ENCODE results near the gene LRRC25.
A peak's percentile ranks its signal among the peaks of the same experiment; 100 is the strongest.

DNA sequence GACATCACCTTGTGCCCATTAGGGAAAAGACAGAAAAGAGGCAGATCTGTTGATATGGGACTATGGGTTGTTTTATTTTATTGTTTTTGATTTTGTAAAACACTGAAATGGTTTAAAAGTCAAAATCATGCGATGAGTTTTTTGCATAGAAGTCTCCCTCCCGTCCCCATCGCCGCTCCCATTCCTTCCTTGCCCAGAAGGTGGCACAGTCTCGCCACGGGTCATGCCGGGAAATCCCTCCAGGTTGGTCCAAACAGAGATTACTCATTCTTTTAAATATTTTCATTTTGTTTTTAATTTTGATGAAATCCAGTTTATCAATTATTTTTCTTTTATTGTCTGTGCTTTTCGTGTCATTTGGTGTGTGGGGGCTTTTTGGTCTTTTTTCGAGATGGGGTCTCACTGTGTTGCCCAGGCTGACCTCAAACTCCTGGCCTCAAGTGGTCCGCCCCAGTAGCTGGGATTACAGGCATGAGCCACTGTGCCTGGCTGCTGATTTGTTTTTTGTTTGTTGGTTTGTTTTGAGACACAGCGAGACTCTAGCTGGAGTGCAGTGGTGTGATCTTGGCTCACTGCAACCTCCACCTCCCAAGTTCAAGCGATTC, 47.8 kb downstream of the LRRC25 start:
- TF ChIP-seq EZH2 (IDR thresholded peaks at IDR 0.05) (no peak), ZNF274 (IDR thresholded peaks at IDR 0.05; ENCODE audit: low read depth, low read length) (no peak), POLR2A (IDR thresholded peaks at IDR 0.05; ENCODE audit: borderline replicate concordance, extremely low read depth, insufficient read depth, insufficient read length) (no peak), YY1 (IDR thresholded peaks at IDR 0.05; ENCODE audit: extremely low read depth, insufficient replicate concordance, low read depth, low read length) (no peak), SIN3A (IDR thresholded peaks at IDR 0.05; ENCODE audit: low read depth) (no peak), ELF1 (IDR thresholded peaks at IDR 0.05; ENCODE audit: borderline replicate concordance, low read depth) (no peak), POLR2AphosphoS5 (IDR thresholded peaks at IDR 0.05; ENCODE audit: low read depth, low read length) (no peak), EGR1 (IDR thresholded peaks at IDR 0.05; ENCODE audit: low read depth) (no peak), ZFX (IDR thresholded peaks at IDR 0.05) (no peak), JUND (IDR thresholded peaks at IDR 0.05) (no peak), EZH2phosphoT487 (IDR thresholded peaks at IDR 0.05; ENCODE audit: borderline replicate concordance) (no peak)
- TF ChIP-seq, protein P1, sequence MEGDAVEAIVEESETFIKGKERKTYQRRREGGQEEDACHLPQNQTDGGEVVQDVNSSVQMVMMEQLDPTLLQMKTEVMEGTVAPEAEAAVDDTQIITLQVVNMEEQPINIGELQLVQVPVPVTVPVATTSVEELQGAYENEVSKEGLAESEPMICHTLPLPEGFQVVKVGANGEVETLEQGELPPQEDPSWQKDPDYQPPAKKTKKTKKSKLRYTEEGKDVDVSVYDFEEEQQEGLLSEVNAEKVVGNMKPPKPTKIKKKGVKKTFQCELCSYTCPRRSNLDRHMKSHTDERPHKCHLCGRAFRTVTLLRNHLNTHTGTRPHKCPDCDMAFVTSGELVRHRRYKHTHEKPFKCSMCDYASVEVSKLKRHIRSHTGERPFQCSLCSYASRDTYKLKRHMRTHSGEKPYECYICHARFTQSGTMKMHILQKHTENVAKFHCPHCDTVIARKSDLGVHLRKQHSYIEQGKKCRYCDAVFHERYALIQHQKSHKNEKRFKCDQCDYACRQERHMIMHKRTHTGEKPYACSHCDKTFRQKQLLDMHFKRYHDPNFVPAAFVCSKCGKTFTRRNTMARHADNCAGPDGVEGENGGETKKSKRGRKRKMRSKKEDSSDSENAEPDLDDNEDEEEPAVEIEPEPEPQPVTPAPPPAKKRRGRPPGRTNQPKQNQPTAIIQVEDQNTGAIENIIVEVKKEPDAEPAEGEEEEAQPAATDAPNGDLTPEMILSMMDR (IDR thresholded peaks at IDR 0.05 in 2 of 3, conservative IDR thresholded peaks at IDR 0.05 in 1 of 3; ENCODE audit: borderline replicate concordance in 1 of 3, insufficient read depth in 1 of 3, low read depth in 2 of 3, low read length in 2 of 3), result peak; percentile 86 to 93 (median 89); a peak in 5 of 6 replicates
- TF ChIP-seq, protein P2, sequence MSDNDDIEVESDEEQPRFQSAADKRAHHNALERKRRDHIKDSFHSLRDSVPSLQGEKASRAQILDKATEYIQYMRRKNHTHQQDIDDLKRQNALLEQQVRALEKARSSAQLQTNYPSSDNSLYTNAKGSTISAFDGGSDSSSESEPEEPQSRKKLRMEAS (IDR thresholded peaks at IDR 0.05), result no peak
- TF ChIP-seq, protein P3, sequence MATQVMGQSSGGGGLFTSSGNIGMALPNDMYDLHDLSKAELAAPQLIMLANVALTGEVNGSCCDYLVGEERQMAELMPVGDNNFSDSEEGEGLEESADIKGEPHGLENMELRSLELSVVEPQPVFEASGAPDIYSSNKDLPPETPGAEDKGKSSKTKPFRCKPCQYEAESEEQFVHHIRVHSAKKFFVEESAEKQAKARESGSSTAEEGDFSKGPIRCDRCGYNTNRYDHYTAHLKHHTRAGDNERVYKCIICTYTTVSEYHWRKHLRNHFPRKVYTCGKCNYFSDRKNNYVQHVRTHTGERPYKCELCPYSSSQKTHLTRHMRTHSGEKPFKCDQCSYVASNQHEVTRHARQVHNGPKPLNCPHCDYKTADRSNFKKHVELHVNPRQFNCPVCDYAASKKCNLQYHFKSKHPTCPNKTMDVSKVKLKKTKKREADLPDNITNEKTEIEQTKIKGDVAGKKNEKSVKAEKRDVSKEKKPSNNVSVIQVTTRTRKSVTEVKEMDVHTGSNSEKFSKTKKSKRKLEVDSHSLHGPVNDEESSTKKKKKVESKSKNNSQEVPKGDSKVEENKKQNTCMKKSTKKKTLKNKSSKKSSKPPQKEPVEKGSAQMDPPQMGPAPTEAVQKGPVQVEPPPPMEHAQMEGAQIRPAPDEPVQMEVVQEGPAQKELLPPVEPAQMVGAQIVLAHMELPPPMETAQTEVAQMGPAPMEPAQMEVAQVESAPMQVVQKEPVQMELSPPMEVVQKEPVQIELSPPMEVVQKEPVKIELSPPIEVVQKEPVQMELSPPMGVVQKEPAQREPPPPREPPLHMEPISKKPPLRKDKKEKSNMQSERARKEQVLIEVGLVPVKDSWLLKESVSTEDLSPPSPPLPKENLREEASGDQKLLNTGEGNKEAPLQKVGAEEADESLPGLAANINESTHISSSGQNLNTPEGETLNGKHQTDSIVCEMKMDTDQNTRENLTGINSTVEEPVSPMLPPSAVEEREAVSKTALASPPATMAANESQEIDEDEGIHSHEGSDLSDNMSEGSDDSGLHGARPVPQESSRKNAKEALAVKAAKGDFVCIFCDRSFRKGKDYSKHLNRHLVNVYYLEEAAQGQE (IDR thresholded peaks at IDR 0.05; ENCODE audit: low read depth), result no peak
